NCI-H748 (cell line): Measurements from ENCODE around the gene LBP.
"Not testable (repeated sequence)": the region's sequence is repeated elsewhere in the genome, so short reads cannot be mapped to it uniquely, and the experiment has no call there.

Source experiments
- DNase-seq: peaks from one replicate; lab custom pipeline; 2025; ENCODE audit not compliant: unreplicated experiment; lab: John Stamatoyannopoulos, UW

Gene LBP

GRCh38 chr20:38345643-38346042 is 639 bp upstream of the LBP start:
- DNase-seq, result no peak

DNA sequence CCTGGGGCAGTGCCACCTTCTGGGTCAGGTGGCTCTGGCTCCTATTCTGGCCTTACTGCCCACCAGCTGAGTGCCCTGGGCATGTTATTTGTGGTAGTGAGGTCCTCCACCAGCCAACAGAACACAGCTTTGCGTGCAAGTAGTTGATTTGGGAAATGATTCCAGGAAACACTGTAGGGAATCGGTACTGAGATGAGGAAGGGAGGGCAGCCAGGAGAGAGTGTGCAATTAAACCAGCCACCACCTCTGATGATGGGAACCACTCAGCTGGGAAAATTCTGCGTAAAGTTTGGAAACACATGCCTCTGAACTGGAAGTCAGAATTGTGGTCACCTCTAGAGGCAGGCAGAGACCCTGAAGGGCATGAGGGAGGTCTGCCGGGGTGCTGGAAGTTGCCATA is 459 bp downstream of the LBP start:
- DNase-seq, result no peak

DNA sequence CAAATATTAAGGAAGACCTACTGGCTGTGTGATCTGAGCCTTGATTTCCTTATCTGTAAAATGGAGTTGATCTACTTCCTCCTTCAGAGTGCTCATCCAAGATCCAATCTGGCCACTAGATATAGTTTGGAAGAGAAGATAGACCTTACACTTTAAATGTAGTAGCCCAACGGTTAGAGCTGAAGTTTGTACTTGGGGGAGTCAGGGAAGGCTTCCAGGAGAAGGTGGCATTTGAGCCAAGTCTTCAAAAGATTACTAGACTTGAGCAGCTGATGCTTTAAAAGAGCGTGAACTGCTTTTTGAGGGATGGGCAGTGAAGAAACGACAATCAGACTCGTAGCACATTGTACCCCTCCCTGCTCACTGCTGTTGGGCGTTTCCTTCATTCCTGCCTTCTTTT is 3.6 kb downstream of the LBP start:
- no peak for DNase-seq

DNA sequence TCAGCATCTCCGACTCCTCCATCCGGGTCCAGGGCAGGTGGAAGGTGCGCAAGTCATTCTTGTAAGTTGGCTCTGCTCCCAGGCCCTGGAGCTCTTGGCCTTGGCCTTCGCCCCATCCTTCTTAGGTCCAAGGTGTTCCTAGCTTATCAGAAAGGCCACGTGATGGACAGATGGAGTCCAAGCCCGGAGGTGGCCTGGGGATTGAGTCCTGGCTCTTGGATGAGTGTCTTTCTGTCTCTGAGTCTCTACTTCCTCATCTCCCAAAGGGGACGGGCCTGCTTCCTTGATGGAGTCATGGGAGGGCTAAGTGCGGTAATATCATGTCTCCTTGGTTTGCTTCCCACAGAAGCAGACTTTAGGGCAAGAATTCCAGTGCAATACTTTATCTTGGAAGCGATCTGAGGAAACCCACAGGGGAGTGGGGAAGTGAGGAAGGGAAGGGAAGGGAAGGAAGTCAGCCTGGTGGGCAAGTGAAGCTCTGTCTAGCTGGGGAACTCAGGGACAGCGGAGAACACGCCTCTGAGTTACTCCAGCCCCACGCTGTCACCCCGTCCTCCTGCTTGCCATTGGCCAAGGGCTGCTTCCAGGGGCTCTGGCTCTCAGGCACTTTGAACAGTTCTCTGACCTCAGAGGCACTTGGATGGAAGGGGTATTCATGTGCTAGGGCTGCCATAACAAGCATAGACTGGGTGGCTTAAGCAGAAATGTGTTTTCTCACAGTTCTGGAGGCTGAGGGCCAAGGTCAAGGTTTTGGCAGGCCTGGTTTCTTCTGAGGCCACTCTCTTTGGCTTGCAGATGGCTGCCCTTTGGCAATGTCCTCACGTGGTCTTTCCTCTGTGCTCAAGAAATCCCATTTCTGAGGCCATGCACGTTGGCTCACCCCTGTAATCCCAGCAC is 4.8 kb downstream of the LBP start:
- no peak for DNase-seq

DNA sequence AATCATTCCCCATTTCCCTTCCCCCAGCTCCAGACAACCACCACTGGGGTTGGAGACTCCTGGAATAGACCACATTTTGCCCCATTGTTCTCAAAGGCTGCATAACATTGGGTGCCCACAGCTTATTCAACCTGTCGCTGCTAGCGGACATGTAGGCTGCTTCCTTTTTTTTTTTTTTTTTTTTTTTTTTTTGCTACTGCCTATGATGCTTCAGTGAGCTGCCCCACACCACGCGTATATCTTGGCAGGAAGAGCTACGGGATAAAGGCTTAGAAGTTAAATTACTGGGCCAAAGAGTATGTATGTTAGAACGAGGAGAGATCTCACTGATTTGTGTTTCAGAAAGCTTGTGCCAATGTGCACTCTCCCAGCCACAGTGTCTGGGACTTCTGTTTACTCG is 7.0 kb downstream of the LBP start:
- no peak for DNase-seq

- no peak for DNase-seq
These were observed 7.9 kb downstream of the LBP start for GRCh38 chr20:38354227-38354626.

- DNase-seq, result no peak
These were observed 9.1 kb downstream of the LBP start for GRCh38 chr20:38355161-38356012.

- DNase-seq, result no peak
These were observed 11.4 kb downstream of the LBP start for GRCh38 chr20:38357653-38358207.

- DNase-seq, result no peak
These were observed 12.3 kb downstream of the LBP start for GRCh38 chr20:38358556-38358955.

- DNase-seq, result no peak
These were observed 16.9 kb downstream of the LBP start for GRCh38 chr20:38363004-38363747.

GRCh38 chr20:38369389-38369788 is 23.1 kb downstream of the LBP start:
- DNase-seq, result no peak

GRCh38 chr20:38372806-38373205 is 26.5 kb downstream of the LBP start:
- DNase-seq, result no peak

- no peak for DNase-seq
These were observed 27.1 kb downstream of the LBP start for GRCh38 chr20:38373231-38373867.

- no peak for DNase-seq
These were observed 27.6 kb downstream of the LBP start for GRCh38 chr20:38373898-38374297.

GRCh38 chr20:38377039-38377685 is 30.9 kb downstream of the LBP start:
- no peak for DNase-seq

DNA sequence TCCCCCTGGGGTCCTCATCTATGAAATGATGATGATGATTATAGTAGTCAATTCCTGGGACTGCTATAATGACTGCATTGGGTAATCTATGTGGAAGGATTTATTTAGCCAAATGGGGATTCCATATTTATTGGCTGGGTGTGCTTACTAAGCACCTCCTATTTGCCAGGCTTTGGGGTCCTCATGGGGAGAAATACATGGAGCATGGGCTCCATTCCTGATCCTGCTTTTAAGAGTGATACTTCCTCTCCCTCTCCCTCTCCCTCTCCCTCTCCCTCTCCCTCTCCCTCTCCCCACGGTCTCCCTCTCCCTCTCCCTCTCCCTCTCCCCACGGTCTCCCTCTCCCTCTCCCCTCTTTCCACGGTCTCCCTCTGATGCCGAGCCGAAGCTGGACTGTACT is 31.6 kb downstream of the LBP start:
- DNase-seq, result not testable (repeated sequence)

GRCh38 chr20:38383147-38383546 is 36.9 kb downstream of the LBP start:
- DNase-seq, result no peak

DNA sequence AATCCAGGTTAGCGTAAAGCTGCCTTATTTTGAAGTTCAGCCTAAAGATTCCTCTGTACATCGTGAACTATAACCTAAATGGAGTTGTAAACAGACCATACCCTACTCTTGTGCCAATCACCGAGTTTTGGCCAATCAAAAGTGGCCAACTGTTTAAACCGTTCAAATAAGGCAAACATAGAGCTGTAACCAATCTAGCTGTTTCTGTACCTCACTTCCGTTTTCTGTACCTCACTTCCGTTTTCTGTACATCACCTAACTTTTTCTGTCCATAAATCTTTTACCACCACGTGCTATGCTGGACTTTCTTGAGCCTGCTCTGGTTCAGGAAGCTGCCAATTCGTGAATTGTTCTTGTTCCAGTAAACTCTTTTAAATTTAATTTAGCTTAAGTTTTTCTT is 39.7 kb downstream of the LBP start:
- no peak for DNase-seq

DNA sequence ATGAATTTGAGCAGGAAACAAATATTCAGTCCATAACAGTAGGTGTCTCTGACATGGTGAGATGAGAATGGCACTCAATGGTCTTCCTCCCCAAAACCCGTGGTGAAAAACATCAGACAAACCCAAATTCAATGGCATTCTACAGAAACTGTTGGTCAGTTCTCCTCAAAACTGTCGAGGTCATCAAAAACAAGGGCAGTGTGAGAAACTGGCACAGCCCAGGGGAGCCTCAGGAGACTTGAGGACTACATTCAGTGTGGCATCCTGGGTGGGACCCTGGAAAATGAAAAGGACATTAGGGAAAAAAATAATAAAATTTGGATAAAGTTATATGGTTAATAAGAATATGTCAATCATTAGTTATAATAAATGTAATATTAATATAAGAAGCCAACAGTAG is 40.6 kb downstream of the LBP start:
- DNase-seq, result no peak

DNA sequence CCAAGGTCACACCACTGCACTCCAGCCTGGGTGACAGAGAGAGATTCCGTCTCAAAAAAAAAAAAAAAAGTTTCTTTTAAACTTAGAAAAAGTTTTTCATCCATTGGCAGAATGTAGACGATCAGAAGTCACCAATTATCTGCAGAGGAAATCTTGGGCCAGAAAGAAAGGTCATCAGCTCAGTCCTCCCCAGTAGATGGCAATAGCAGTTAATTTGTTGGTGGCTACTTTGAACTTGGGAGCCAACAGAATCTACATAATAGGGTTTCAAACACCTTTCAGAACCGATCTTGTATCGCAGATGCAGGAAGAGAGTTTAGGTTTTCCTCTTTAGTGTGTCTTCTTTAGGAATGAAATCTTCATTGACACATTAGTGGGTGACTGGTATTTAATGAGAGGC is 41.7 kb downstream of the LBP start:
- no peak for DNase-seq
